Stimulated activated CD8-positive, alpha-beta memory T cell treated with anti-CD3 and anti-CD28 coated beads, Interleukin-7, amount 100 ng/mL, for 24 hours (primary cell): Measurements from ENCODE around the gene GATD1.

Source experiments
- DNase-seq: peaks from one replicate; pipeline ENCODE4 v3.0.0-alpha.2; 2020; ENCODE audit warnings: low read depth

The GATD1 gene

DNA sequence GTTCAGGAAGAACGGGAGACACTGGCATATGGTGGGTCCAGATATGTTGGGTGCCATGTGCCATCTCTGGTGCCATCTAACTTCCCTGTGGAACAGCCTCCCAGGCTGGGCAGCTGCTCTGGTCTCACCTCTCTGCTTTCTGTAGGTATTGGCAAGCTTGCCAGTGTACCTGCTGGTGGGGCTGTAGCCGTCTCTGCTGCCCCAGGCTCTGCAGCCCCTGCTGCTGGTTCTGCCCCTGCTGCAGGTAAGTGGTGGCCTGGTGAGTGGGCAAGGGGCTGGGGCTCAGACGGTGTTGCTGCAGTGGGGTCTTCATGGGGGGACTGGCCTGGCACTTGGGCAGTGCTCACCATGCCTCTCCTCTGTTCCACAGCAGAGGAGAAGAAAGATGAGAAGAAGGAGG is 35.1 kb upstream of the GATD1 start:
- no peak for DNase-seq

DNA sequence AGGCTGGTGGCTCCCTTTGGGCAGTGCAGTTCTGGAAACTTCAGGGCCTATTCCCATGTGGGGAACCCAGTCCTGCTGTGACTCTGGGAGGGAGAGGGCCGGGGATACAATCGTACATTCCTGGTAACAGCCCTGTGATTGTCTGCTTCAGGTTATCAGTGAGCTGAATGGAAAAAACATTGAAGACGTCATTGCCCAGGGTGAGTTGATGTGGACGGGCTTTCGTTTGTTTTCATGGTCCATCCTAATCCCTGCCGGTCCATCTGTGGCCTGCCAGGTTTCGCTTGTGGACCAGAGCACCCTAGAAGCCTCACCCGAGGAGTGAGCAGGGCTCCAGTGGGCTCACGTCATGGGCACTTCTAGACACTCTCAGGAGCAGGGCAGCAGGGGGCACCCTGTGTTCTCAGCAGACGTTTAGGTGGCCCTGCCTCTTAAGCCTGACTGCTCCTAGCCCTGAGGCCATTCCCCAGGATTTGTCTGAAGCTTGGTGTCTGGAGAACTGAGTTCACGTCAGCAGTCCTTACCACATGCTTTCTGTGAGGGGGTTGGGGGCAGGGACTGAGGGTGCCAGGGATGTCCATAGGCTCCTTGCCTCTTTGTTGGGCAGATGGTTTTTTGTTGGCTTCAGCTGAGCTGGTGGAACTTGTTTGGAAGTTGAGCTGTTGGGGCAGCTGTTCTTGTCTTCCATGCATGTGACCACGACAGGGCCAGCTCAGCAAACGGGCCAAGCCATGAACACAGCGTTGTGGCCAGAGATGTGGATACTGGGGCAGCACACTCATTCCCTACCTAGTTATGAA is 34.4 kb upstream of the GATD1 start:
- no peak for DNase-seq

DNA sequence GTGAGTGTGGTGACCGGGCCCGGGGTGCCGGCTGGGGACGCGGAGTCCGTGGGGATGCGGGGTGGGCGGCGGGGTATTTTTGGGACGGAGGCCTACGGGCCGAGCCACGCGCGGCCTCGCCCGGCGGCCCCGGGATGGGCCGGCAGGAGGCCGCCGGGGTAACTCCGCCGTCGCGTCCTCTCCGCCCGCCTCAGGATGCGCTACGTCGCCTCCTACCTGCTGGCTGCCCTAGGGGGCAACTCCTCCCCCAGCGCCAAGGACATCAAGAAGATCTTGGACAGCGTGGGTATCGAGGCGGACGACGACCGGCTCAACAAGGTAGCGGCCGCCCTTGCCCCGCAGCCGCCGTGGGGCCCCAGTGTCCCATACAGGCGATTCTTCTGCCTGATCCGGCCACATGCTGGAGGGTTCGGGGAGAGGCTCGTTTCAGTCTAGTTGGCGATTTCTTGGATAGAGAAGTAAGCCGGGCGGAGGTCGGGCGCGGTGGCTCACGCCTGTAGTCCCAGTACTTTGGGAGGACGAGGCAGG is 32.8 kb upstream of the GATD1 start:
- DNase-seq: no peak

DNA sequence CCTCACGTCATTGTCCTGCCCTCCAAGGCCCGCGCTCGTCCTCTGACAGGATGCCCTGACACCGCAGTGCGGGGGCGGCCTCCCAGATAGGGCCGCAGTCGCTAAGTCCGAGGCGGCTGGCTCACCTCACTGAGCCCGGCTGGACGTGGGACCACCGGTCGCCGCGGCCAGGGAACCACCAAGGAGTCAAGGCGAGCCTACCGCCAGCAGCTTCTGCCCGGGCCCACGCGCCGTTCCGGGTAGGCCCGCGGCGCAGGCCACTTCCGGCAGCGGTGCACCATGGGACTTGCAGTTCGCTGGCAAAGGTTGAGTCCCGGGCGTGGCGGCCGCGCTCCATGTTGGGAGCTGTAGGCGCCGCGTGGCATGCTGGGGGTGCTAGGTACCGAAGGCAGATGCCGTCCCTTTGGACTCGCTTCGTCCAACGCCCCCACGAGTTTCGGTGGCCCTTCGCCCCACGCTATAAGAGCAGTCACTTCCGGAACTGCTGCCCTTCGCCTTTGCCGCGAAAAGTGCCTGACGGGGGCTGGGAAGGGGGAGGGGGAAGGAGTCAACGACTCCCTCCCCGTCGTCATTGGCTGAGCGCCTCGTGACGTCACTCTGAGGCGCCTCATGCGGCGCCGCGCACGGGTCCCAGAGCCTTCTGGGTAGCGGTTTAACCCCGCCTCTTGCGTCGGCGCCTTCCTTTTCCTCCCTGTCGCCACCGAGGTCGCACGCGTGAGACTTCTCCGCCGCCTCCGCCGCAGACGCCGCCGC is 32.2 kb upstream of the GATD1 start, which contains the start of gene RPLP2:
TSS of gene RPLP2 (plus strand) at position 681 of the 753 bp plus-strand sequence. CDS start 268 bp downstream, outside the sequence.
- peak; percentile 99 for DNase-seq

DNA sequence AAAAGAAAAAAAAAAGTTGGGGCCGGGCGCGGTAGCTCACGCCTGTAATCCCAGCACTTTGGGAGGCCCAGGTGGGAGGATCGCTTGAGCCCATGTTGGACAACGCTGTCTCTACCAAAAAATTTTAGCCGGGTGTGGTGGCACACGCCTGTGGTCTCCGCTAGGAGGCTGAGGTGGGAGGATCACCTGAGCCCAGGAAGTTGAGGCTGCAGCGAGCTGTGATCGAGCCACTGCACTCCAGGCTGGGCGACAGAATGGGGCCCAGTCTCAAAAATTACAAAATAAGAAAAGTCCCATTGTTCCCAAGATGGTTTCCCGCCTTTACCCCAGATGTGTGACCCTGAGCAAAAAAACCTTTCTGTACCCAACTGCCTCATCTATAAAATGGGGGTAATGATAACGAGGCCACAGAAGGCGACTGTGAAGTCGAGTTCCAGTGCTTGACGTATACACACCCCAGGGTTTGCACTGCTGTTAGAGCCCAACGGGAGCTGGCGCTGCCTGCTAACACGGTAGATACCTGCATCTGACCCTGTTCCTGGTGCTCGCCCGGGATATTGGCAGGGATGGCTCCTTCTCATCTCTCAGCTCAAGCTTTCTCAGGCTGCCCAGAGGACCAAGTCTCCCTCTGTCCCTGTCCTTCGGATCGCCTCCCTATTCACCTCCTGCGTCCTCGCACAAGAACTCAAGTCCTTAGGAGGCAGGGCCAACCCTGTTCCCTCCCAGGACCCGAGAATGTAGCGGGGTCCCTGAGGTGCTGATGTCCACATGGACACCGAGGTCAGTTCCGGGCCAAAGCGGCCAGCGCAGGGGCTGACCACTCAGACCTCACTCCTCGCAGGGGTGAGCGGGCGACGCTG is 31.4 kb upstream of the GATD1 start:
- DNase-seq: no peak

DNA sequence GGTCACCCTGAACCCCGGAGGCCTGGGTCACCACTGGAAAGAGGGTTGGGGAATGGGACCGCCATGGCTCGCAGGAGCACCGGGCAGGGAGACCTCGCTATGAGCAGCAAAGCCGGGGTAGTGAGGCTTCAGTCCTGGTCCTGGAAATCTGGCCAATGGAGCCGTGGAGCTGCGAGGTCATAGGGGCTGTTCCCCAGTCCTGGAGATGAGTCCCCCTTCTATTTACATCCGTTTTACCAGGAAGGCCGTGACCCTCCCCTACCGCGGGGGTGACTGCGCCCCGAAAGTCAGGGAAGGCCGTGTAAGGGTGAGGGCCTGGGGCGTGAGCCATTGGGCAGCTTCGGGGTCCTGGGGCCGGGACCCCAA is 27.3 kb upstream of the GATD1 start:
- DNase-seq: no peak

DNA sequence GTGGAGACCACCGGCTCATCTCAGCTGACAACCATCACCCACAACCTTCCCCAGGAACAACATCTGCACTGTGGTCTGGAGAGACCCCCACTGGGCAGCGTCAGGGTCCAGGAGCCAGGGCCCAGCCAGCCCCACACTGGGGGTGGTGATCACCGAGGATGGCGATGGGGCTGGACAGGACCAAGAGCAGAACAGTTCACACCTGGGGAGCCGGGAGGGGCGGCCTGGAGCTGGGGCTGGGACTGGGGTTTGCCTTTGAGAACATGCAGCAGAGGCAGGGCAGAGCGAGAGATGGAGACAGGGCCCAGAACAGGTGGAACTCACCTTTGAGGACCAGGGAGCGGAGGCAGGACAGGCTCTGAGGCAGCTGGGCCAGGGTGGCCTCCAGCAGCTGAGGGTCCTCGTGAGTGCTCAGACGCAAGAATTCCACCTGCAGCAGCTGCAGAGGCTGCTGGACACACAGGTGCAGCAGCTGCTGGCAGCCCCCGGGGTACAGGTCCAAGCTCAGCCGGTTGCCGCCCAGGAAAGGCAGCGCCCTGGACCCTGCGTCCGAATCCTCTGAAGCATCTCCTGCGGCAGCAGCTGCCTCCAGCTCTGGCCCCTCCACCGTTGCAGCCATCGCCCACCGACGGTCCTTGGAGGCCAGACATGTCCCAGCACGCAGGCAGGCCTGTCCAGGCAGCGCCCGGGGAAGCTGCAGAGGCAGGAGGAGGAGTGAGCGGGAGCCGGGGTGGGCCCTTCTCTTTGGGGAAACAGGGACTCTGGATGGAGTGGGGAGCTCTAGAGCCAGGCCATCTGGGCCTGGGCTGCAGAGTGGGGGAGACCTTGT is 26.7 kb upstream of the GATD1 start:
- DNase-seq: no peak

DNA sequence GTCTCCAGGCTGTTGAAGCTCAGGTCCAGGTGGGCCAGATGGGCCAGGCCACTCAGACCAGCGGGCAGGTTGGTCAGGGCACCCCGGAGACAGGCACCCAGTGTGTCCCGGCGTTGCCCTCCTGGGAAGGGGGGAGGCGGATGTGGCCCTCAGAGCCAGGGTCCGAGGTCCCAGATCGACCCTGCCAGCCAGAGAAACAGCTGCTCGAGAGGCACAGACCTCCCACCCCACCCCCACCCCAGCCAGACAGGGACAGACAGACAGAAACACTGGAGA is 26.1 kb upstream of the GATD1 start:
- no peak for DNase-seq

DNA sequence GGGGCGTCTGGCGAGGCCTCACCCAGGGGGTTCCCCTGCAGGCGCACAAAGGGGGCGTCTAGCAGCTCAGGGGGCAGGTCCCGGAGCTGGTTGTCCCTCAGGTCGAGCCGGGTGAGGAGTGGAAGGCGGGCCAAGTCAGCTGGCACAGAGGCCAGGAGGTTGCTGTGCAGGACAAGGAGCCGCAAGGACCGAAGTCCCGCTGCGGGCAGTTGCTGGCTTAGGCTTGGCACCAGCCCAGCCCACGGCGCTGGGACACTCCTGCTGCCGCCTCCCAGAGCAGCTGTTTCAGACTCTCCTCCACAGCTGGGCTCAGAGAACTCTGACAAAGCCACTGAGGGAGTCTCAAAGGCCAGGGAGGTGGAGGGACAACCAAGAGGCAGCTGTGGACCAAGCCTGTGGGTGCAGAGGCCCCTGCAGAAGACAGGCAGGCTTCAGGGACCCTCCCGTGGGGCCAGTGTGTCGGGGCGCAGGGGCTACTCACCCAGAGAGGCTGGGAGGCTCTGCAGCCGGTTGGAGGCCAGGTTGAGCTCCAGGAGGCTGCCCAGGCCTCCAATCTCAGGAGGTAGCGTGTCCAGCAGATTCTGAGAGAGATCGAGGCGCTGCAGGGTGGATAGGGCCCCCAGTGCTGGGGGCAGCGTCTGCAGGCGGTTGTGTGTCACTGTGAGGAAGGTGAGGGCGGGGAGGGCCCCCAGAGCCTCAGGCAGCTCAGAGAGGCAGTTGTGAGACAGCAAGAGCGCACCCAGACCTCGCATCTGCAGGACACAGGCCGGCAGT is 25.6 kb upstream of the GATD1 start:
- DNase-seq: no peak

DNA sequence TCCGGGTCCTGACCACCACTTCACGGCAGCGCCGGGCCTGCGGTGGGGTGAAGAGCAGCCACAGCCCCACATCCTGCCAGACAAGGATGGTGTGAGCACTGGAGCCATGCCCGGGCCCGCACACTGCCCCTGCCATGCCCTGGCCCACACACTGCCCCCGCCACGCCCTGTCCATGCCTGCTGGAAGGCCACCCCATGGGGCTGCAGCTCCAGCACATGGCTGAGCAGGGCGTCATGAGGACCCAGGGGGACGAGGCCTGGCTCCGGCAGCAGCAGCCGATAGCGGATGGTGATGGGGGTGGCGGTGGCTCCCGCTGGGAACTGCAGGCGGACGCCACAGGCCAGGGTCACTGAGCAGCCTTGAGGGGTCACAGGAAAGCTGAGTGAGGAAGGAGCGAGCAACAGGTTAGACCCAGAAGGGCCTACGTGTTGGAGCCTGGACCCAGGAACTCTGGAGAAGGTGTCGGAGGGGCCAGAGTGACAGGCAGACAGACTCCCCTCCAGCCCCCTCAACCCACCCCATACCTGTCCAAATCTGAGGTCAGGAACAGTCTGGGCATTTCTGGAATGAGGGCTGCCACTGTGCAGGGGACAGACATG is 24.8 kb upstream of the GATD1 start:
- DNase-seq: no peak

DNA sequence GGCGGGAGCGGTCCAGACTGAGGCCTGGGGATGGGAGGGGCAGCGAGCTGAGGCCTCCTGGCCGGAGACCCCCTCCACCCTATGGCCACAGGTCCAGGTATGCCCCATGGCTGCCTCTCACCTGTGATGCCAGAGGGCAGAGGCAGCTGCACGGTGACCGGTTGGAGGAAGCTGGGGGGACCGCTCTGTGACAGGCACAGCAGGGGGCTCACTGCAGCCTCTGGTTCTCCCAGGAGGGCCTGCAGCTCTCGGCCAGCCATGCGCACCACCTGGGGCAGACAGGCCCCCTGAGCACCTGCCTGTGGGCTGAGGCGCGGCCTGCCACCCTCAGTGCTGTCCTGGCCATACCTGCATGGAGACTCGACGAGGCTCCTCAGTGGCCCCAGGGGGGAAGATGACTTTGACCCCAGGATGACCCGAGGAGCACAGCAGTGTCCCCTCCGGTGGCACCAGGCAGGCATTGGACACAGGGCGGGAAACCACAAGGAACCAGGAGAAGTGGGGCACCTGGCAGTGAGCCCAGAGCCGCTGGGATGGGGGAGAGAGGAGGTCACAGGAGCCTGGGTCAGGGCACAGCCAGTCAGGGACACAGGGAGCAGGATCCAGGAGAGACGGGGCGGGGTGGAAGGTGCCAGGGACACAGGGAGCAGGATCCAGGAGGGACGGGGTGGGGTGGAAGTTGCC is 24.0 kb upstream of the GATD1 start:
- DNase-seq: no peak

DNA sequence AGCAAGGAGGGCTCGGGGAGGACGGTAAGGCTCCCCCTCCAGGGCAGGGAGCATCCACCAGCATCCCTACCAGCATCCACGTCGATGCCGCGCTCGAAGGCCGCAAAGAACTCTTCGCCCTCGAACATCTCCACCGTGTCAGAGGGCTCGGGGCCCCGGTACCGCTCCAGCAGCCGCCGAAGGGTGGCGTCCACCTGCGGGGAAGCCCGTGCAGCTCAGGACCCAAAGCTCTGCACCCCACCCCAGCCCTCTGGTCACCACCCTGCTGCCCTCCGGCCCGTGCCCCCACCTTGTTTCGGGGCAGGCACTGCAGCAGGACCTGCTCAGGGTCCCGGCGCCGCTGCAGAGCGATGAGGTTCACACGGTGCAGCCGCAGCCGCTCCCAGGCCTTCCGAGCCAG is 23.2 kb upstream of the GATD1 start:
- no peak for DNase-seq

DNA sequence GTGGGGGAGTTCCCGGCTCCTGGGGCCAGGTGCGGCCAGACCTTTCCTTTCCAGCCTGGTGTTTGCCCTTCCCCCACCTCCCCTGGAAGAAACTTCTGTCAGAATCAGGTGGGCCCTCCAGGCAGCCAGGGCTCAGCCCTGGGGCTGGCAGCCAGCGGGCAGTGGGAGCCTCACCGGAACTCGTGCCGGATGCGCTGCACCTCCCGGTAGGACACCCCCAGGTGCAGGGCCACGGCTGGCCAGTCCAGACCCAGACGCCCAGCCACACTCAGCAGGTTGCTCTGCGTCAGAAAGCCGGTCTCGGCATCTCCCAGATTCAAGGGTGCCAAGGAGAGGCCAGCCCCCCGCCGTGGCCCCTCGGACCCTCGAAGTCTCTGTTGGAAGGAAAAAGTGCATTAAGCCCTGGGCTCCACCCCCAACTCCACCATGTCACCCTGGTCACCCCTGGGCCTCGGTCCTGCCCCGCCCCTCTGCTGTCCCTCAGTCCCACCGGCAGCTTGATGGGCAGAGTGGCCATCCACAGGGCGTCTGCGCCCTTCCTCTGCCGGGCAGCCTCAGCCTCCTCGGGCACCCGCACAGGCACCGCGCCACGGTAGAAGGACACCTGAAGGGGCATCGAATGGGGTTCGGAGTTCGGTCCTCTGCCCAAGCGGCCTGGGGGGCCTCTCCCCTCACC is 22.5 kb upstream of the GATD1 start:
- no peak for DNase-seq

DNA sequence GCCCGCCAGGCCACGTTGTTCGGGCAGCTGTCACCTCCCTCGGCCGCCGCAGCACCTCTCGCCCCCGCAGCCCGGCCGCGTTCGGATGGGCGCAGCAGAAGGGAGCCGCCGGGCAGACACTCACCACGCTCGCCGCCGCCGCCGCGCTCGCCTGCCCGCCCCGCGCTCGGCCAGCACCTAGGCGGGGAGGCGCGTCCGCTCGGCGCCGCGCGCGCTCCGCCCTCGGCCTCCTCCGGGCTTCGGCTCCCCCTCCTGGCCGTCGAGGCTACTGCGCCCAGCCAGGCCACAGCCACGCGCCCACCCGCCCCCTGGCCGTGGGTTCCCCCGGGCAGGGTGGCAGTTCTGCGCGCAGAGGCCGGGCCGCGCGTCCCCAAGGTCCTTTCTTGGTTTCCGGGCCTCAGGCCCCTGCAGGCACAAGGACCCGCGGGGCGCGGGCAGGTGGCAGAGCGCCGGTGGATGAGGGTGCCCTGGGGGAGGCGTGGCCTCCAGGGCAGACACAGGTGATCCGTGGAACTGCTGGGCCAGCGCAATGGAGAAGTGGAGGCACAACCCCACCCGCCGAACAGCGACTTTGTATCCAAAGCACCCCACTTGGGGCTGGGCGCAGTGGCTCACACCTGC is 20.9 kb upstream of the GATD1 start, which contains the start of gene SLC25A22:
TSS of gene SLC25A22 (minus strand) at position 189 of the 621 bp plus-strand sequence. CDS start 3,275 bp downstream, outside the sequence.
- peak; percentile 63 for DNase-seq

DNA sequence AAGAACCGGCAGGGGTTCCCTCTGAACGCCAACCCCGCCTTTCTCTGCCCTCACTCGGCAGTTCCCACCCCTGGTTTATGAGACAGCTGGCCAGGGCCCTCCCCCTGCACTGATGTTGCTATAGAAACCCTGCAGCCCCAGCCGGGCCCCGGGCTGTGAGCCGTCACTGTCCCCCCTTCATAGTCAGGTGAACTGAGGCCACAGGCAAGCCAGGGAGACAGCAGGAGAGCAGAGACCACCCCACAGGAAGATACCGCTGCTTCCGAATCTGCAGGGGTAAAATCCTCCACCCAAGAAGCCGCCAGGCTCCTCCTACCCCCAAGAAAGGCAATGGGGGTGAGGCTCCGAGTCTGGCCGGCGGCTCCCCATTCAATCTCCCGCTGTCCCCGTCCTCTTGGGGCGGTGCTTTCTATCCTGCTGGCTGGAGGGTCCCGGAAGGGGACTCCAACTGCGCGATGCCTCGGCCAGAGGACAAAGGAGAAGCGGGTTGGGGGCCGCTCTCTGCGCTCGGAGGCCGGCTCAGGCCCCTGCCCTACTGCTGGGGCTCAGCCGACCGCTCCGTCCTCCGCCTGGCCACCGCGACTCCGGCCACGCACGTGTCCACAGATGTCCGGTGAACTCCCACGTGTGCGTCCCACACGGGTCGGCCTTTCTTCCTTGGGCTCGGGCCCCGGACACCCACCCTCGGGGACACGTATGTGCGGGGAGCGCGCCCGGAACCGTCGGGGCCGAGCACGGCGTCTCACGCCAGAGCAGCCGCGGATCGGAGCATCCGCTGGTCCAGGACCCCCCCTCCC is 20.2 kb upstream of the GATD1 start:
- peak; percentile 68 for DNase-seq

DNA sequence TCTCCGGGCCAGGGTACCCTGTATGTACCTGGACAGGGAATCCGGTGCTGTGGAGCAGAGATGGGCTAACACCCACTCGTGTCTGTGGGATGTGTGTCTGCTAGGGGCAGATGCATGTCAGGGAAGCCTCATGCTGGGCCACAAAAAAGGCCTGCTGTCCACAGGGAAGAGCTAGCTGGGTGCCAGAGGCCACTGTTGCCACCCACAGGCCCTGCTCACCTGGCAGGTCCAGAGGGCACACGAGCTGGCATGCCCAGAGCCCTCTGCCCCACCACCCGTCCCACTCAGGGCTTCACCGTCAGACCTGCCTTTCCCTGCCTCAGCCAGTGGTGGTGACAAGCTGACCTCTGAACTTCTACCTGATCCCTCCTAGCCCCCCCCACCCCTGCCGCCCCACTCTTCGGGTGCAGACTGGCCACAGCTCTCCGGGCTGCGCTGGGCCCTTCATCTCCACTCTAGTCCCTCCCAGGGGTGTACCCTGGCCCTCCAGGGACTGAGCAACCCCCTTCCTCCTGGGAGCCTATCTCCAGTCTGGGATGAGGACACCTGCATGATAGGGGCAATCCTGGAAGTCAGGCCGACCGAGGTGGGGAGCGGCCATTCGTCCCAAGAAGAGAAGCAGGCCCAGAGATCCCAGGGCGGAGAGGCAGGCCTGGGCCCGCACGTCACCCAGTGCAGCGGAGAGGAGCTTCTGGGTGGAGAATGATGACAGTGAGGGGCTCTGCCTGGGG is 19.4 kb upstream of the GATD1 start:
- no peak for DNase-seq
